AG20443 (cell line): Measurements from ENCODE around the gene RNF214.

Source experiments
- DNase-seq: peaks from one replicate; pipeline ENCODE4 v3.0.0; 2012; ENCODE audit warnings: low spot score, mixed read lengths

Gene RNF214

DNA sequence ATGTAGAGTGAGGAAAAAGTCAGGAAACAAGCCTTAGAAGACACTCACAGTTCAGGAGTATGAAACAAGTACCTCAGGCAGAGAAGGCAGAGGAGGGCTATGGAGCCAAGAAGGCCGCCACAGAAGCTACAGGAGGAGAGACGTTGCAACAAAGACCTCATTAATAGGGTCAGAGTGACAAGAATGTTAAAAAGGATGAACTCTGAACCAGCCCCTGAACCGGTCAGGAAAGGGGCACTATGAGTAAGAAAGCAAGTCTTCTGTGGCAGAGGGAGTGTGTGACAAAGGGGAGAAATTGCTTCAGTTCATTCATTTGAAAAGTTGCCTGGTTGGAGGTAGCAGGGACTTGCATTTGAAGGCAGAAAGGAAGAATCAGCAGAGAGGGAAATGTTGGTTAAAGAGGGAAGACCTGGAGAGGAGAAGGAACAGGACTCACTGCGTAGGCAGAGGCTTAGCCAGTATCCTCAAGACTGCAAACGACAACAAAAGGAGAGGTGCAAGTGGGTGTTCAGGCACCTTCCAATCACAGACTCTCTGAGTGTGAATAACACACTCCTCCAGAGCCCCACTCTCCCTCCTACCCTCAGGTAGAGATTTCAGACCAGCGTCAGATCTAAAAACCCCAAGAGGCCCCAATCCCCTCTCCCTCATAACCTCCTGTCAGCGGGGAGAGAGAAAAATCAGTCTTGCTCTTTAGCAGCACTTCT is 17.9 kb upstream of the RNF214 start:
- DNase-seq, result no peak

DNA sequence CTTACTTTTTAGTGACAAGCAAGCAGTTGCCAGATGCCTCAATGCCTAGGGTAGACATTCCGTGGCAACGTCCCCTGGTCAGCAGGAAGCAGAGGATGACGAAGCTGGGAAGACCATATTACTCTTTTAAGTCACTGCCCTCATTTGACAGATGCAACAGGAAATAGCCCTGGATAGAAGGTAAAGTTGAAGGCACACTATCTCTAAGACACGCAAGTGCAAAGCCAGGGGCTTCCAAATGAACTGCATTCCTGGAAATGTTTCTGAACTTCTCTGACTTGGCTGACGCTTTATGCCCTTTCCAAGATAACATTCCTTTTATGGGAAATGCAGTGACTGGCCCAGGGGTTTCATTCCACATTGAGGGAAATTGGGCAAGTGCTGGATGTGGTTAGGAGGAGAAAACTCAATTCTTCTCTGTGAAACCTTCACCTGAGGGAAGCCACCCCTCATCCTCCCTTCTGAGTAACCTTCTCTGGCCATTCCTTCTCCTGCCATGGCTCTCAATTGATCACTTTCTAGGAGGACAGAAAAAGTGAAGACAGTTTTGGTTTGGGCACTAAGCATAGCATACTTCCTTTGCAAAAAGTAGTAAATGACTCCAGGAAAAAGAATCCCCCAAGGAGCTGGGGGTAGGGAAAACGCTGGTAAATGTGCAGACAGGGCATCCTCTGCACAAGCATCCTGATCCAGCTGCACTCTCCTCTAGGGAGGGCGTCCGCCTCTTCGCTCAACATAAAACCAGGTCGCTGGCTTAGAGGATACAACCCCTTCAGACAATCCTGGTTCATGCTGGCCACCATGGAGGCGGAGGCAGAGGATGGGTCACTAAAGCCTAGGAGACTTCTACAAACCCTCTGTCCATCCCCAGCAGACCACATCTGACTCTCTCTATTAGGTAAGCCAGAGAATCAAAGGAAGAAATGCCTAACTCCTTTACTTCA is 15.1 kb upstream of the RNF214 start:
- peak; percentile 31 for DNase-seq

DNA sequence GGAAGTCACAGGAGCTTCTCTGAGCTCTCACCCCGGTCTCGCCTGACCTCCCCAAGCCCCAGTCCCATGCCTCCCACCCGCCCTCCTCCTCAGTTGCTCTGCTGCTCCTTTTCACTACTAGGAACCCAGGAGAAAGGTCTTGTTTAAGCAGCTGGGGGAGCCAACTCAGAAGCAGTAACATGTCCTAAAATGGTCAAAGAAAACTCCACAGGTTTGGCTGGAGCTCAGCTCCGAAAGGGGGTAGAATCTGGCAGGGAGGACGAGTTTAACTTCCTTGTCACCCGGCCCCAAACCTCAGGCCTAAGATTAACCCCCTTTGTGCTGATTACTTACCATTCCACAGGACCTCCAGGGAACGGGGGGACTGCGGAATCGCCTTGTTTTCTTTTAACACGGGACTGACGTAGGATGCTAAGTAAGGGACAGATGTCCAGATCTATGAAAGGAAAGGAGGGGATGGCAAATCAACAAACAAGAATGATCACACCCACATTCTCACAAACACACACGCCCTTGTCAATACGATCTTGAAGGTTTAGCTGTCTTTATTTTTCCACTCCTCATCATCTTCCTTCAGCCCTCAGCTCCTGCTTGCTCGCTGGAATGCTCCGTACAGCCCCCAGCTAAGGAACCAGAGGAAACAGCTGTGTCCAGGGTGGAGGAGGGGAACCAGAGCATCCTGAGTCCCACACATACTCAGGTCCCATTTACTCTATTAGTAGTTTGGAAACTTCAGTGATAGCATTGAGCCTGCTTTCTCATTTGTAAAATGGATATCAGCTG is 14.1 kb upstream of the RNF214 start:
- DNase-seq, result no peak

DNA sequence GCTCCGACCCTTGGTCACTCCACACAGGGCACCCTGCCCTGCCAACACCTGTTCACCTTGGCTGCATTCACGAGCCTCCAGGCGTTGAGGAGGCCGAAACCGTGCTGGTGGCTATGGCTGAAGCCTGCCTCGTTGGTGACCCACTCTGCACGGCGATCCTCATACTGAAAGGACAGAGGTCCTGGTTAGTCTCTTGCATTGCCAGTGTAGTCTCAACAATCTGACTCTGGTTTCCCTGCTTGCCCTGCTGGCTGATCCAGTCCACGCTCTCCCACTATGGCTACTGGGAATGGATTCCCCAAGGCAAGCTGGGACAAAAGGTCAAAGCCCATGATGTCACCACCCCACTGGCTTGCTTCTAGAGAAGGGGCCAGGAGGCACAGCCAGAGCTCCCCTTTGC is 13.5 kb upstream of the RNF214 start:
- DNase-seq, result no peak

DNA sequence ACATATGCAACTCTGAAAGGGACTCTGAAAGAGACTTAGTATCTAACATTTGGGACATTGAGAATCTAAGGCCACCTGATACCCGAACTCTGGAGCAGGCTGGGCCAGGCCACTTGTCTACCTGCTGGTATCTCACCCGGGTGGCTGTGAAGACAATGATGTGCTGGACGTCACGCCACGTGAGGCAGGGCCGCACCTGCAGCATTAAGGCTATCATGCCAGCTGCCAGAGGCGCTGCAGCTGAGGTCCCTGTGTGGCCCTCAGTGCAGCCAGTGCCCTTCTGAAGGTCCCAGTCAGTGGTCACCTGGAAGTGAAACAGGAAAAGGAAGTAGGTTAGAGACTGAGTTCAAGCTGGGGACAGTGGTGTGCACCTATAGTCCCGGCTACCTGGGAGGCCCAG is 13.0 kb upstream of the RNF214 start:
- DNase-seq, result no peak

DNA sequence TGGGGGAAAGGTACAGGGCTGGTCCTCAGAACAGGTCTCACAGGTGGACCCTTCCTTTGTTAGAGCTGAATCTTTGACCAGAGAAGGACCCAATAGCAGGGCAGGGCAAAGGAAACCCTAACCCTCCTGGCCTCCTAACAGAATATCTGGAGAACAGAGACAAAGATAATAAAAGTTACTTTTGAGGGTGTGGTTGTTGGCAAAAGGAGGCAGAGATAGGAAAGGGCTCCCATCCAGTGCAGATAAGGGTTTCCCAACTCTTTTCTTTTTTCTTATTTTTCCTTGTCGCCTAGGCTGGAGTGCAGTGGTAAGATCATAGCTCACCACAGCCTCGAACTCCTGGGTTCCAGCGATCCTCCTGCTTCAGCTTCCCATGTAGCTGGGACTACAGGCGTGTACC is 12.5 kb upstream of the RNF214 start:
- no peak for DNase-seq

DNA sequence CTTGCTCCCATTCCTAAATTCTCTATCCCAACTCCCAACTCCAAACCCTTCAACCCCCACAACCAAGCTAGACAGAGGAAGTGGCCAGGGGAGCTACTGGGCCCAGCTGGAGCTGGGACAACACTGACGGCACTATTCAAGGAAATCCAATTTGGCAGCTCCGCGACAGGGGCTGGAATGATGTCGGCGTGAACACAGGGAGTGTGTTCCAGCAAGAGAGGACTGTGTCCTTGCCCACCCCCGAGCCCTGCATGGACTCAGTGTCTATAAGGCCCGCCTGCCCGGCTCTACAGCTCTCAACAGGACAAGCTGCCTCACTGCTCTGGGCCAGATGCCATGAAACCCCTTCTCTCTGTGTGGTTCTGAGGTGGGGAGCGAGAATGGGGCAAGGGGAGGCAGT is 11.9 kb upstream of the RNF214 start:
- no peak for DNase-seq

DNA sequence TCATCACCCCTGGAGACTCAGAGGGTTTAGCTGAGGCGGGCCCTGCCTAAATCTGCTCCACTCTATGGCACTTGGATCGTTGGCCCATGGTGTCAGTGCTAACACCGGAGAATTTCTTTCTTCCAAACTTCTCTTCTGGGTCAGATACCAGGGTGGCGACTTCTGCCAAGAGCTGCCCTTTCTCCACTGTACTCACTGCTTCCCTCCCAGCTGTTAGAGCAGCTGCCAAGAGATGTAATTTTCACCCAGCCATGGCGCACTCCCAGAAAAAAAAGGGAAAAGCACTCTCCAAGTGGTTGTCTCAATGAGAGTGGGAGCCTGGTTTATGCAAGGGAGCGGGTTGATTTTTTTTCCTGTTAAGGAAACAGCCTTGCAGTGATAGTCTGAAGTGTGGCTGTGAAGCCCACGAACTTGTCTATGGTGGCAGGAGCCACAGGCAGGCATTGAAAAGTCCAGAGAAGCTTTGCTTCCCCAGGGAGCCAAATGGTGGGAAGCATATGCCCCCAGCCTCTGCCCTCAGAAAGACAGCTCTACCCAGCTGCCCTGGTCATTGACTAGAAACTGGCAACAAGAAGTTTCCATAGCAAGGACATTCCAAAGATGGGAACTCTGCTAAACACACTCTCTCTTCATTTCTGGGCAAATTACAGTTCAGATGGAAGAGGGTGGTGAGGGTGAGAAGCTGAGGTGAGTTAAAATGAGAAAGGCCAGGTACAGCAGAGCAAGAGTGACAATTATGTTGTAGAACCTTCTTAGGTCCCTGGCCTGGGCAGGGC is 11.3 kb upstream of the RNF214 start:
- no peak for DNase-seq

DNA sequence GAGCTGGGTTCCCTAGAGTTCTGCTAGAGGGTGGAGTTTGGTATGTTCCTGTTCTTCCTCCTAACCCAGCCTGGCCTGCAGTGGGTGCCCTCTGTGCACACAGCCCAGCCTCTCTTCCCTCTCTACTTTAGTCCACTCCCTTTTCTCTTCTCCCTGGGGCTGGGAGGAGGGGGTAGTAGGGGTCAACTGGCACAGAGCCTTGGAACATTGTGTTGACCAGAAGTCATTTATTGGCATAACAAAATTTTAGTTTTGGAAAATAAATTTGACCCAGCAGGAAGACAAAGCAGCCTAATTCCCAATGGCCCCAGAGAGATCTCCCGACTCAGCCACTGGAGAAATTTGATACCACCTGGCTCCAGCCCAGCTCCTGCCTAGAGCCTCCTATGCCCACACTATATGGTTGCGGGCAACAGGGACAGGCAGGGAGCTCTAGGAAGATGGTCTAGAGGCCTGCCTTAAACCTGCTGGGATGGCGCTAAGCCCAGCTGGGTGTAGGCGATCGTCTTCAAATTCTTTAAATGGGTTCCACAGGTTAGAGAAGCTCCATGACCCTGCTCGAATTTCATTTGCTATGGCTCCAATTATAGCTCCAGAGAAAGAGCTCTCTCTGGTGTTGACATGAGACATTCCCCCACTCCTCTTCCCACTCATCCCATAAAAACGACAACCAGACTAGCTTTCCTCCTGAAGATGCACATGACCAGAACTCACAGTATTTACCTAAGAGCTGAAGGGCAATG is 10.5 kb upstream of the RNF214 start:
- DNase-seq, result no peak

DNA sequence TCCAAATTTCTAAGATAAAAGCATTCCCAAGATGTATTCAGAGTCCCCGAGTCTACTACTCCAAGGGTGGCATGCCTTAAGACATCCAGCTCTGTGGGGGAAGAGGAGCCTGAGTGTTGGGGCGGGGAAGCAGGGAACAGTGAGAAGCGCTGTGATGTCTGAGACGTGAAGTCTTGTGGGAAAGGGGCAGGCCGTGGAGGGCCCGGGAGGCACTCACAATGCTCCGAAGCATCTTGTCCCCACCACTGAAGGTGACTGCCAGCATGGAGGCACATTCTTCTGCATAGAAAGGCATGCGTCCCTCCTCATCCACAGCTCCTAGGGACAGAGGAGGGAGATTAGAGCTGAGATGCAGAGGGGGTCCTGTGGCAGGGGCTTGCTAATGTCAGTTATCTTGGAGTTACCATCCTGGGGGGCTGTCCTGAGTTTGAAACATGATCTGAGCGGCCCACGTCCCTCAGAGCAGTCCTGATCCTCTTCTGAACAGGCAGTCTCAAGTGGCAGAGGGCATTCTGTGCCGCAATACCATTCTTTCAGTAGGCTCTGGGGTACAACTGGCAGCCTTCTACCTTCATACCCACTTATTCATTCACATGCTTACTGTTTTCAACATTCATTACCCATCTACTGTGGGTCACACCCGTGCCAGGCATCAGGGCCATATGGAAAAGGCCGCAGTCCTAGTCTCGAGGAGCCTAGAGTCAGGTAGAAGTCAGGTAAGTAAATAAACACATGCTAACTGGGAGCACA is 9.3 kb upstream of the RNF214 start:
- DNase-seq, result no peak

DNA sequence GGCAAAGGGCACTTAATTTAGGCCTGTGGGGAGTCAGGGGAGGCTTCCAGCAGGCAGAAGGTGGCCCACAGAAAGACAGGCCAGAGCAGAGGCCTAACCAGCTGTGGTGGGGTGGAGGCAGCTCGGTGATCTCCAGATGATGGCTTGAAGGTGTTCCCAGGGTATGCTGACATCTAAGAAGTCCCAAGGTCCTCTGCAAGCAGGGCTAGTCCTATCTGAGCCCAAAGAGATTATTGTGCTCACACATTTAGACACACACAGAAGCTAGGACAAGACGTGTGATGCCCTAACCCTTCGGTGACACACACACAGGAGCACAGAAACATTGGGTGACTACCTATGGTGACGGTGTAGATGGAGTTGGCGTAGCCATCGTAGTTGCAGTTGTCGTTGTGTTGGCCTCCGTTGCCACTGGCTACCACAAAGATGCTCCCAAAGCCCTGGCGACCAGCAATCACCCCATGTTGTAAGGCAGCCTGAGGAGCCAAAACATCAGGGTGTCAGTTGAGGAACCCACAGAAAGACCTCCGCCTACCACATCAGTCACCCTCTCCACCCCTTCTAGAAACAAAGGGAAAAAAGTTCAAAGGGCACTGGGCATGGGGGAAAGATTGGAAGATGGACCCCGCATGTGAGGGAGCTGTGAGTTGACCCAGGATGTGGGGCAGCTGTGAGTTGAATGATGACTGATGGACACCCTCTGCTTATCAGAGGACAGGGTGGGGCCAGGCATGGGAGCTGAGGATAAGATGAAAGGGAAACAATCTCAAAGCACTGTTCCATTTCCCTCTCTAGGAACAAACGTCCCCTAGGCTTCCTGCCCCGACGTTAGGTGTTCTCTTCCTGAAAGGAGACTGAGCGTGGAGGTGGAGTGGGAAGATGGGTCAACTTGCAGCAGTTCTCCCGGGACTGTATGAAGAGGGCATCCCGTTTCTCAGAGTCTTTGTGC is 8.5 kb upstream of the RNF214 start:
- no peak for DNase-seq

DNA sequence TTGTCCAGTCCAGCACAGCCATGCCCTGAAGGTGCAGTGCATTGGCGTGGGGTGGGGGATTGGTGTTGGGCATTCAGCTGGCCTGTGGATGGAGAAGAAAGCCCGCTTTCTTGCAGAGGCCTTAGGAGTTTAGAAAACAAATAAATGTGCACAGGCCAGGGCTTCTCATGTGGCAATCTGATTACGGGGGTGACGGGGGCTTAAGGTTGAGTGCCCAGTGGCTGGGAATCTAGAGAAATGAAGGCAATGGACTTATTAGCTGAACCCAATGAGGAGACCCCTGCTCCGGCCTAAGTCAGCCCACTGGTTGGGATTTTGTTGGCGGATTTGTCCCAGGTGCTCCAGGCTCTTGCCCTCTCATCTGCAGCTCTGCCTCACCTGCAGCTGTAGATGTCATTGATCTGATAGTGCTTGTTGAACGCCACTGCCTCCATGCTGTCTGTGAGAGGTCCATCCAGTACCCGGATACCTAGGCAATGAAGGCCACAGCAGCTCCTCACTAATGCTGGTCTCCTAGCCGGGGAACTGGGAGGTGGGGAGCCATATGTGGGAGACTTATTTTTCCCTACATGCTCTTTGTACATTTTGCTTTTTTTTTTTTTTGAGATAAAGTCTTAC is 6.8 kb upstream of the RNF214 start:
- no peak for DNase-seq

DNA sequence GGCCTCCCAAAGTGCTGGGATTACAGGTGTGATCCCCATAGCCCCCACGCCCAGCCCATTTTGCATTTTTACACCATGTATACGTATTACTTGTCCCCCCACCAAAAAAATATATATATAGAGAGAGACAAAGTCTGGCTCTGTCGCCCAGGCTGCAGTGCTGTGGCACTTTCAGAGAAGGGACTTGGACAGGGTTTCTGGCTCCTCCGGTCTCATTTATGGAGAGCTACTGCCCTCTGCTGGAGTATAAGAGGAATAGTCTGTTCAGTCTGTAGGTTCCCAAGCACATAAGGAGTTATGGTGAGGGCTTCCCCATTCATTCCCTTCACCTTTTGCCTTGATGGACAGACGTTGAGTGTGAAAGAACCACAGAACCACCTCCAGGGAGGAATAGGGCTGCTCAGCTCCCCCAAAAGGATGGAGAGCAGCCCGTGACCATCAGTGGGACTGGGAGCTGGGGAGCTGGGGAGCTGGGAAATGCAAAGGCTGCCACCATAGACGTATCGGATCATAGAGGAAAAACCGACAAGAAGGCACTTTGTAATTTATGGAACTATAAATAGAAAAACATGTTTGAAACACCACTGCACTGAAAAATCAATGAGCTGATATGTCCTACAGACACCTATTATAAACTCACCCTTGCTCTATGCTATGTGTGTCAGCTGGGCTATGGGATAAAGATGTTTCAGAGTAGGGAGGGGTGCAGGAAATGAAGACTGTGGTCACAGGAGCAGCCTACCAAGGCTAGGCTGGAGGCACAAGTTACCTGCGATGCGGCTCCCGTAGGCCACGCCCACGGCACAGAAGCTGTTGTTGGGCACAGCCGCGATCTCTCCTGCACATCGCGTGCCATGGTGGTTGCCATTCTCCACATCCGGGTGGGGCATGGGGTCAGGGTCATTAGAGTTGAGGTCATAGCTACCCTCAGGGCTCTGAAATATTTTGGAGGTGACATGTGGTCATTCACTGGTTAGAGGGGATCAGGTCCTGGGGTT is 5.8 kb upstream of the RNF214 start:
- peak; percentile 75 for DNase-seq

DNA sequence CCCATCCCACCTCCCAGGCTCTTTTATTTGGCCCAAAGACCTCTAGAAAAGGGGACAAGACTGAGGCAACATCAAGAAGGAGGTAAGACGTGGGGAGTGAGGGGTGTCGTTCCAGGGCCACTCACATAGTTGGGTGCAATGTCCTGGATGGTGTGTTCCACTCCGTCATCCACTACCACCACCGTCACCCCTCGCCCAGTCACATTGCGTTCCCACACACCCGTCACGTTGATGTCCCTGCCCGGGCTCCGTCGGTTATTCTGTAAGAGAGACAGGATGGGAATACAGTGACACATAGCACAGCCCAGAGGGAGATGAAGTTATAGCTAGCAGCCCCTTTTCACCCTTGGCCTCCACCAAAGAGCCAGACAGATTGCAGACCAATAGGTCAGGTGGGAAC is 4.4 kb upstream of the RNF214 start:
- no peak for DNase-seq

DNA sequence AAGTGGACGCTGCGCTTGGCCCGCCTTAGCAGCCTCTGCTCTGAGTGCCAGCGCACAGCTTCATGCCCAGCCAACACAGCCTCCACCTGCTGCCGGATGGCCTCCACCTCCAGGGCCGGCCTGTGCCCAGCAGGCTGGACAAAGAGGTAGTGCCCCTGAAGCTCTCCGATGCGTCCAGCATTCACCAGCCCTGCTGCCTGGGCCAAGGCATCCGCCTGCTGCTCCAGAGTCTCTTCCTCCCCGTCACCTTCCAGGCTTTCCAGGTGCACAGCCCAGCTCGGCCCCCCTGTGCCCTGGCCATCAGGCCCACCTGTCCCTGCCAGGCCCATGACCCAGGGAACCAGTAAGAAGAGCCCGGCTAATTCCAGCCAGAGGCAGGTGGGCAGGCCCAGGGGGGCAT is 3.1 kb upstream of the RNF214 start:
- no peak for DNase-seq

DNA sequence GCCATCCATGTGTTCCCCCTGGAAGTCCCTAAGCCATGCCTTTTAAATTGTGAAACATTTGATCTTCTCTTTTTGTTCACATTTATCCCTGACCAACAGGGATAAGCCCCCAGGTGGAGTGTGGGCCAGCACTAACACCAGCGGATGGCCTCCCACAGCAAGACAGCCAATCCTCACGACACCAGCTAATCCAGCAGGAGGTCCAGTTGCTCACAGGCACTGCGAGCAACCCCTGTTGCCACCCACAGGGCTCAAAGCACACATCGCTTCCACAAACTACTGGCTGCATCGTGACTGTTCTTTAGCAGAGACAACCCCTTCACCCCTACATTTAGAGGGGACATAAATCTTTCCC is 2.6 kb upstream of the RNF214 start:
- no peak for DNase-seq

DNA sequence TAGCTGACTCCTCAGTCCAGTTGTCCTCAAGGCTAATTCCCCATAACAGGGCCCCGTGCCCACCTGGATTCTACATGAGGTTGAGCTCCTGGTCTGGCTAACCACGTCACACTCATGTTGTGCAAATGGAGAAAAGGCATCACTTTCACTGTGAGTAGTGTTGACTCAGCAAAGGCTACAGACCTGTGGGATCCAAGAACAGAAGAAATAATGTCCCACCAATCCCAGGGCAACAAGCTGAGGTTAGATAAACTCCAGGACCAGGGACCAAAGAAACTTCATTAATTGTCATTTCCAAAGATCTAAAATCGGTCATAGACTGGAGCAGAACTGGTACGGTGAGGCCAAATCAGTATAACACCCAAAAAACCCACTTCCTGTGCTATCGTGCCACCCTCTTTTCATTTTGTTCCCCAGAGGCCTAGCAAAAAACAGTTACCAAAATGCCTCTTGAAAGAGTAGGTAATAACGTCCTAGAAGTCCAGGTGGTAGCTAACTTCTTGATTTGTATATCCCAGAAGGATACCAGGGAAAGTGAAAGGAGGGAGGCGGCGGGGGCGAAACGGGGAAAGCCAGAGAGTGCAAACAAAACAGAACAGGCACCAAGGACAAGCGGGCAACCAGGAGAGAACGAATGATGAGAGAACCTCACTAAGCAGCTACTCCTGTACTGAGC is 2.0 kb upstream of the RNF214 start:
- DNase-seq, result no peak
